HEK293 (cell line): ENCODE data around the gene SARS2.

Experiments used
- GLI2 ChIP-seq: fragments of 450-650 bp; formaldehyde crosslinking; IDR thresholded peaks from 2 replicates; pipeline ENCODE4; 2017; ENCODE audit warnings: missing biosample characterization, missing genetic modification characterization, low read depth, borderline replicate concordance
- GLIS1 ChIP-seq: fragments of 450-650 bp; formaldehyde crosslinking; IDR thresholded peaks from 2 replicates; pipeline ENCODE4 v1.5.1; 2016; ENCODE audit warnings: missing biosample characterization, missing genetic modification characterization
- ZNF121 ChIP-seq: fragments of 450-650 bp; formaldehyde crosslinking; IDR thresholded peaks from 2 replicates; pipeline ENCODE4 v1.5.1; 2016; ENCODE audit warnings: missing biosample characterization, missing genetic modification characterization
- ZNF529 ChIP-seq: fragments of 450-650 bp; formaldehyde crosslinking; IDR thresholded peaks from 2 replicates; pipeline ENCODE4 v1.5.1; 2017; ENCODE audit warnings: missing genetic modification characterization, missing biosample characterization; ENCODE audit not compliant: insufficient replicate concordance
- ZNF530 ChIP-seq: fragments of 450-650 bp; formaldehyde crosslinking; IDR thresholded peaks from 2 replicates; pipeline ENCODE4 v1.5.1; 2016; ENCODE audit warnings: low read depth, missing biosample characterization, missing genetic modification characterization
- ZNF596 ChIP-seq: fragments of 450-650 bp; IDR thresholded peaks from 2 replicates; pipeline ENCODE4 v1.5.0; 2018; ENCODE audit warnings: missing biosample characterization, mild to moderate bottlenecking, missing genetic modification characterization, moderate library complexity
- ZNF626 ChIP-seq: fragments of 450-650 bp; sonication (Bioruptor Pico); formaldehyde crosslinking; IDR thresholded peaks from 2 replicates; pipeline ENCODE4 v1.5.1; 2018; ENCODE audit warnings: missing biosample characterization, missing genetic modification characterization, inconsistent platforms
- TF ChIP-seq, protein P1 (sequence below): fragments of 450-650 bp; formaldehyde crosslinking; IDR thresholded peaks from 2 replicates; pipeline ENCODE4 v1.5.1; 2016; ENCODE audit warnings: missing biosample characterization, missing genetic modification characterization
- TF ChIP-seq, protein P2 (sequence below): fragments of 450-650 bp; formaldehyde crosslinking; IDR thresholded peaks from 2 replicates; pipeline ENCODE4 v1.5.1; 2016; ENCODE audit warnings: missing biosample characterization, missing genetic modification characterization

DNA sequence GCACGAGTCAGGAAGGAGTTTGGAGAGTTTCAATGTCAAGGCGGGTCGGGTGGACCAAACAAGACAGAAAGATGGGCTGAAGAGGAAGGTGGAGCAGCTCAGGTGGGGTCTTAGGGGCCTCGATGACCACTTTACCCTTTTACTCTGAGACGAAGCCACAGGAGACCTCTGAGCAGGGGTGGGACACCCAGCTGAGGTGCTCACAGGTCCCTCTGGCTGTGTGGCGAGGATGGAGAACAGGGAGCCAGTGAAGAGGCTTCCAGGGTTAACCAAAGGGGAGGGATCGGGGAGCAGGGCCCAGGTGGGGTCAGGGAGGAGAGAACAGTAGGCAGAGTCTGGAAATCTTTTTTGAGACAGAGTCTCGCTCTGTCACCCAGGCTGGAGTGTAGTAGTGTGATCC lies 16.6 kb downstream of the SARS2 start:
- TF ChIP-seq ZNF121 (tag by site-specific recombination), result no peak
- TF ChIP-seq, protein P1, sequence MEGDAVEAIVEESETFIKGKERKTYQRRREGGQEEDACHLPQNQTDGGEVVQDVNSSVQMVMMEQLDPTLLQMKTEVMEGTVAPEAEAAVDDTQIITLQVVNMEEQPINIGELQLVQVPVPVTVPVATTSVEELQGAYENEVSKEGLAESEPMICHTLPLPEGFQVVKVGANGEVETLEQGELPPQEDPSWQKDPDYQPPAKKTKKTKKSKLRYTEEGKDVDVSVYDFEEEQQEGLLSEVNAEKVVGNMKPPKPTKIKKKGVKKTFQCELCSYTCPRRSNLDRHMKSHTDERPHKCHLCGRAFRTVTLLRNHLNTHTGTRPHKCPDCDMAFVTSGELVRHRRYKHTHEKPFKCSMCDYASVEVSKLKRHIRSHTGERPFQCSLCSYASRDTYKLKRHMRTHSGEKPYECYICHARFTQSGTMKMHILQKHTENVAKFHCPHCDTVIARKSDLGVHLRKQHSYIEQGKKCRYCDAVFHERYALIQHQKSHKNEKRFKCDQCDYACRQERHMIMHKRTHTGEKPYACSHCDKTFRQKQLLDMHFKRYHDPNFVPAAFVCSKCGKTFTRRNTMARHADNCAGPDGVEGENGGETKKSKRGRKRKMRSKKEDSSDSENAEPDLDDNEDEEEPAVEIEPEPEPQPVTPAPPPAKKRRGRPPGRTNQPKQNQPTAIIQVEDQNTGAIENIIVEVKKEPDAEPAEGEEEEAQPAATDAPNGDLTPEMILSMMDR (tag by site-specific recombination), result no peak
- TF ChIP-seq ZNF626 (tag by site-specific recombination), result no peak
- TF ChIP-seq GLI2 (tag by site-specific recombination), result no peak
- no peak for TF ChIP-seq GLIS1 (tag by site-specific recombination)
- no peak for TF ChIP-seq ZNF530 (tag by site-specific recombination)
- no peak for TF ChIP-seq ZNF596 (tag by site-specific recombination)
- TF ChIP-seq, protein P2, sequence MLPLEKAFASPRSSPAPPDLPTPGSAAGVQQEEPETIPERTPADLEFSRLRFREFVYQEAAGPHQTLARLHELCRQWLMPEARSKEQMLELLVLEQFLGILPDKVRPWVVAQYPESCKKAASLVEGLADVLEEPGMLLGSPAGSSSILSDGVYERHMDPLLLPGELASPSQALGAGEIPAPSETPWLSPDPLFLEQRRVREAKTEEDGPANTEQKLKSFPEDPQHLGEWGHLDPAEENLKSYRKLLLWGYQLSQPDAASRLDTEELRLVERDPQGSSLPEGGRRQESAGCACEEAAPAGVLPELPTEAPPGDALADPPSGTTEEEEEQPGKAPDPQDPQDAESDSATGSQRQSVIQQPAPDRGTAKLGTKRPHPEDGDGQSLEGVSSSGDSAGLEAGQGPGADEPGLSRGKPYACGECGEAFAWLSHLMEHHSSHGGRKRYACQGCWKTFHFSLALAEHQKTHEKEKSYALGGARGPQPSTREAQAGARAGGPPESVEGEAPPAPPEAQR (tag by site-specific recombination), result no peak
- TF ChIP-seq ZNF529 (tag by site-specific recombination), result no peak
